GM06990 (cell line): ENCODE results near the gene ZNF407.

Experiments
- DNase-seq: peaks from one replicate; pipeline ENCODE4 v3.0.0-alpha.2; 2011; ENCODE audit not compliant: insufficient read length; ENCODE audit errors: extremely low read depth
- H3K27me3 ChIP-seq: replicated peaks from 2 replicates; pipeline ENCODE4 v1.6.0; 2011; ENCODE audit warnings: low read length; ENCODE audit not compliant: control insufficient read depth, insufficient read depth
- H3K36me3 ChIP-seq: 2 replicates; pipeline ENCODE4 v1.5.1; 2011; ENCODE audit warnings: low read length; ENCODE audit not compliant: control insufficient read depth, insufficient read depth
- H3K4me3 ChIP-seq: replicated peaks from 2 replicates; pipeline ENCODE4 v1.5.1; 2011; ENCODE audit warnings: low read depth, mild to moderate bottlenecking, control low read depth, low read length
- CTCF ChIP-seq: IDR thresholded peaks from 2 replicates; pipeline ENCODE4 v1.5.1; 2011; ENCODE audit warnings: low read length, control low read depth, mild to moderate bottlenecking, inconsistent platforms; ENCODE audit not compliant: insufficient read depth, poor library complexity, severe bottlenecking

The ZNF407 gene

GRCh38 chr18:75062297-75062886, 464.7 kb downstream of the ZNF407 start:
- TF ChIP-seq CTCF: no peak
- Histone ChIP-seq H3K4me3 (no peak overlapping the region), H3K36me3 (peaks cover 5% of the 10 kb centered on the region), H3K27me3 (no peaks in the 10 kb centered on the region)
- no peak for DNase-seq

DNA sequence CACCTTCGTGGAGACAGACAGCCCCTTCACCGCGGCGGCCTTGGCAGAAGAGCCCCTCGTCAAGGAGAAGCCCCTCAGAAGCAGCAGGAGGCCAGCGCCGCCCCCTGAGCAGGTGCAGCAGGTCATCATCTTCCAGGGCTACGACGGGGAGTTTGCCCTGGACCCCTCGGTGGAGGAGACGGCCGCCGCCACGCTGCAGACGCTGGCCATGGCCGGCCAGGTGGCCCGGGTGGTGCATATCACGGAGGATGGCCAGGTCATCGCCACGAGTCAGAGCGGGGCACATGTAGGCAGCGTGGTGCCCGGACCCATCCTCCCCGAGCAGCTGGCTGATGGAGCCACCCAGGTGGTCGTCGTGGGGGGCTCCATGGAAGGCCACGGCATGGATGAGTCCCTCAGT, 465.5 kb downstream of the ZNF407 start:
- H3K4me3 ChIP-seq: no peak overlapping the region
- no peak for TF ChIP-seq CTCF
- DNase-seq: no peak
- H3K36me3 ChIP-seq: peaks cover 5% of the 10 kb centered on the region
- no peaks in the 10 kb centered on the region for H3K27me3 ChIP-seq

GRCh38 chr18:75063615-75064512, 466.2 kb downstream of the ZNF407 start:
- H3K36me3 ChIP-seq: peaks cover 5% of the 10 kb centered on the region
- DNase-seq: no peak
- no peak overlapping the region for H3K4me3 ChIP-seq
- H3K27me3 ChIP-seq: no peaks in the 10 kb centered on the region
- no peak for TF ChIP-seq CTCF

DNA sequence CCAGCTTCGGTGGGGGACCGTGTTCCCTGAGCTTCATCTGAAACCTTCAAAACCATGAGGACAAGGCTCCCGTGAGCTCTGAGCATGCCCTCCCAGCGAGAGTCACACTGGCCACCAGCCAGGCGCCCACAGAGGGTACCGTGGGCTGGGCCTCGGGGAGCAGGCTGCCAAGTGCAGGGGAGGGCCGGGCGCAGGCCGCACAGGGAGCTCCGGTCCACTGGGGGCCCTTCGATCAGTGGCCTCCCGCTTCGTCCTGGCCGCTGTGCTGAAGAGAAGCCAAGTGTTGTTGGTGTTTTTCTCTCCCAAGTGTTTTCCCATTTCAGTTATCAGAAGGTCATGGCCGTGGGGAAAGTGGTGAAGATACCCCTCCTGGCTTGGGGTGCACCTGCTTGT, 466.8 kb downstream of the ZNF407 start:
- no peaks in the 10 kb centered on the region for H3K27me3 ChIP-seq
- peaks cover 5% of the 10 kb centered on the region for H3K36me3 ChIP-seq
- no peak overlapping the region for H3K4me3 ChIP-seq
- no peak for TF ChIP-seq CTCF
- DNase-seq: no peak

GRCh38 chr18:75065251-75066000, 467.8 kb downstream of the ZNF407 start:
- Histone ChIP-seq H3K36me3 (peaks cover 5% of the 10 kb centered on the region), H3K4me3 (no peak overlapping the region), H3K27me3 (no peaks in the 10 kb centered on the region)
- DNase-seq: no peak
- no peak for TF ChIP-seq CTCF
